Endometrium (tissue), 2 donors: Measurements from ENCODE around the gene MLPH.
"Not testable (repeated sequence)": the region's sequence is repeated elsewhere in the genome, so short reads cannot be mapped to it uniquely, and the experiment has no call there.

Source experiments
- FAIRE-seq: peaks from 2 replicates; lab custom pipeline; 2012; peaks lifted over from hg19 to GRCh38; lab: Jason Lieb, UNC
- donor health status: control.
- donor health status: control.

The MLPH gene

DNA sequence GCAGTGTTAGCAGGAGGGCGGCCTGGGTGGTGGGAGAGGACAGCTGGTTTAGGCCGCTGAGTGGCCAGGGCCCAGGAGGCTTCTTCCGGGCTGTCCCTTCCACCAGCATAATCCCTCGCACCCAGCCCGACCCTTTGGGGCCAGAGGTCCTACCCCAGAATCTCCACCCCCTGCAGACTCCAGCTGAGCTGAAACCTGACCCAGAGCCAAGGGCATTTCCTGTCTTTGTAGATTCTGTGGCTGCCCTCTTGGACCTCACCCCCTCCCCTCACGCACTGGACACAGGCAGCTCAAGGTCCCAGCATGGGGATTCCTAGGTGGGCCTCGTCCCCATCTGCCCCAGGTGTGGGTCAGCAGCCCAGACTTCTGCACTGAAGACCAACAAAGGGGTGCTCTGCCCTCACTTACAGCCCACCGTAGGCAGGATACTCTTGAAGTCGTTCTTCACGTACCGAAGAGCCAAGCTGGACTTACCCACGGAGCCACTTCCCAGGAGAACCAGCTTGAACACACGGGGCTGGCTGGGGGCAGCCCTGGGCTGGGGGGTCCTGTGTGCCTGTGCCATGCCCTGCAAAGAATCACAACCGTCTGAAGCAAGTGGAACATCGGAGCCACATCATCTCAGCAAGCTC is 98.7 kb downstream of the MLPH start:
- no peak for FAIRE-seq

DNA sequence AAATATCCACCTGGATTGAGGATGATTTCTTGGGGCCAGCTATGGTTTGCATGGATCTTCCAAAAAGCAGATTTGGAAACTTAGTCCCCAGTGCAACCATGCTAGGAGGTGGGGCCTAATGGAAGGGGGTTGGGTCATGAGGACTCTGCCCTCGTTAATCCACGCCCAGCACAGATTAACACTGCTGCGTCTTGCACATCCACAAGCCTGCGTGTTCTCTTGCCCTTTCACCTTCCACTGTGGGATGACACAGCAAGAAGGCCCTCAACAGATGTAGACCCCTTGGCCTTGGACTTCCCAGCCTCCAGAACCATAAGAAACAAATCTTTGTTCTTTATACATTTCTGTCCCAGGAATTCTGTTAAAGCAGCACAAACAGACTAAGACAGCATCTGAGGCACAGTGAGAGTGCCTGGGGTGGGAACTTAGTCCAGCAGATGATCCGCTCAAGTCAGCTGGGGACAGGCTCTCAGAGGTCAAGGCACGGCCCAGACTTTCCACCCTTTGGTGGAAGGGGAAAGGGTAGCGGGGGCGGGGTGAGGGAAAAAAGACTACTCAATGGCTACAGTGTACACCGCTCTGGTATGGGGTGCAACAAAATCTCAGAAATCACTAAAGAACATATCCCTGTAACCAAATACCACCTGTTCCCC is 101.1 kb downstream of the MLPH start:
- FAIRE-seq, result no peak

DNA sequence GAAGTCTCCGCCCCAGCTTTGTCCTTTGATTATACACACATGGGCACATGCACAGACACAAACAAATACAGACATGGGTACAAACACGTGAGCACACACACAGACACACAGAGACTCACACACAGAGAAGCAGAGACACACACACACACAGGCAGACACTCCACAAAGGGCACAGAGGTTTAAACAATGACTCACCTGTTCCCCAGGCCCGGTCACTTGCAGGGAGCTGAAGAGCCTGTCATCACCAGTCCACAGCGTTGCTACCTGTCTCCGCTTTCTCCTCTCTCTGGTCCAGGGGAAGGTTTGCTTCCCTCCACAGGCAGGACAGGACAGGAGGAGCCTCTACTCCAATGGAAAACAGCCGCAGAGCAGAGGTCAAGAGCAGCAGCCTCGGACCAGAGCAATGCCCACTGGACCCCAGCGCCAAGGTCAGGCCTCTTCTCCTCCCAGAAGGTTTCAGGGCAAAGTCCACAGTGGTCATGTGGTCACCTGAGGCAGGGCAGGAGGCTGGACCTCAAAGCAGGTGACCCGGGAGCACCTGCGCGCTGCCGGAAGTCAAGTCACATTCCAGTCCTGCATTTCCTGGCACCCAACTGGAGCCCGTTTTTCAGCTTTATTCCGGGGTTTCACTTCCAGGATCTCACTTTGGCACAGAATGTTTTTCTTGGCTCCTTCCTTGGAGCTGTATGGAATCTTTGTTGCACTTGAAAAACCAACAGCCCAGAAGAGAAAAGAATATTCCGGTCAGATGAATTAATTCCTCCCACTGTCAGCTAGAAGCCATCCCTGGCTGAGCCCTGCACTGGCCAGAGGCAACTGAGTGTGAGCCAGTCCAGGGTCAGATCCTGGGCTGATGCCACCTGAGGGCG is 103.5 kb downstream of the MLPH start, which contains the start of gene RAB17:
TSS of gene RAB17 (minus strand) at position 463 of the 869 bp plus-strand sequence. CDS start 4,580 bp downstream, outside the sequence.
- FAIRE-seq, result no peak

- no peak for FAIRE-seq
These were observed 104.3 kb downstream of the MLPH start for GRCh38 chr2:237591141-237591881.

DNA sequence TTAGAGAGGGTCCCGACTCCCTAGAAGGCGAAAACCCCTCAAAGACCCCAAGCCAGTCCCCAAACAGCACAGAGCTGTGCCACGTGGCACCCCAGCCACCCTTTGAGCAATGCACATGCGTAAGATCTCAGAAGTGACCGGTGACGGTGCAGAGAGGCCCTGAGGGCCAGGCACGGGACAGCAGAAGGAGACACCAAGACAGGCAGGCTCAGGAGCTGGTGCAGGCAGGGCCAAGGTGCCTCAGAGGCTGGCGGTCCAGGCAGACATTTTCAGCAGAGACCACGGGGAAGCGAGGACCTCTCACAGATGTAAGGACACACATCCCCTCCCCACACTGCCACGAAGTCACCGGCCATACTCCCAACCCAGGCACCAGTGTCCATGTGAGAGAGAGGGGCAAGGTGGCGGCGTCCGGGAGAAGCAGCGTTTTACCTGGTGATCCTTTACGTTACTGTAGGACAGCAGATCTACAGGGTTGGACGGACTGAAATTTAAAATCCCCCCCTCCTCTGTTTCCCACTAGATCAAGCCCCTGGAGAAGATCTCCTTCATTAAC is 105.5 kb downstream of the MLPH start:
- FAIRE-seq, result no peak

DNA sequence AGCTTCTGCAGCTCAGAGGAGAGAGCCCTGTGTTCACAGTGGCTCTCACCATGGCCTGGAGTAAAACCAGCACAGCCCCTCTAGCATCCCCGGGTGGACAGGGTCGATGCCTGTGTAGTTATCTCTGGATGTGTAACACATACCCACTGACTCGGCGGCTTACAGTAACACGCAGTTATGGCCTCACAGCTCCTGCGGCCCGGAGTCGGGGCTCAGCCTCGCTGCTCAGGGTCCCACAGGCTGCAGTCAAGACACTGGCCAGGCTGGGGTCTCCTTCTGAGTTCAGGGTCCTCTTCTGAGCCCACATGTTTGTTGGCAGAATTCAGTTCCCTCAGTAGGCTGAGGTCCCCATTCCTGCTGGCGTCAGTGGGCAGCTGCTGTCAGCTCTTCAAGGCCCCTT is 106.0 kb downstream of the MLPH start:
- no peak for FAIRE-seq

- no peak for FAIRE-seq
These were observed 106.7 kb downstream of the MLPH start for GRCh38 chr2:237593596-237594320.

GRCh38 chr2:237594514-237594871 is 107.4 kb downstream of the MLPH start:
- no peak for FAIRE-seq

- not testable (repeated sequence) for FAIRE-seq
These were observed 108.9 kb downstream of the MLPH start for GRCh38 chr2:237595829-237596519.

GRCh38 chr2:237596520-237597195 is 109.6 kb downstream of the MLPH start:
- no peak for FAIRE-seq

GRCh38 chr2:237597196-237598145 is 110.4 kb downstream of the MLPH start:
- FAIRE-seq, result no peak

- FAIRE-seq, result no peak
These were observed 111.6 kb downstream of the MLPH start for GRCh38 chr2:237598468-237599208.

DNA sequence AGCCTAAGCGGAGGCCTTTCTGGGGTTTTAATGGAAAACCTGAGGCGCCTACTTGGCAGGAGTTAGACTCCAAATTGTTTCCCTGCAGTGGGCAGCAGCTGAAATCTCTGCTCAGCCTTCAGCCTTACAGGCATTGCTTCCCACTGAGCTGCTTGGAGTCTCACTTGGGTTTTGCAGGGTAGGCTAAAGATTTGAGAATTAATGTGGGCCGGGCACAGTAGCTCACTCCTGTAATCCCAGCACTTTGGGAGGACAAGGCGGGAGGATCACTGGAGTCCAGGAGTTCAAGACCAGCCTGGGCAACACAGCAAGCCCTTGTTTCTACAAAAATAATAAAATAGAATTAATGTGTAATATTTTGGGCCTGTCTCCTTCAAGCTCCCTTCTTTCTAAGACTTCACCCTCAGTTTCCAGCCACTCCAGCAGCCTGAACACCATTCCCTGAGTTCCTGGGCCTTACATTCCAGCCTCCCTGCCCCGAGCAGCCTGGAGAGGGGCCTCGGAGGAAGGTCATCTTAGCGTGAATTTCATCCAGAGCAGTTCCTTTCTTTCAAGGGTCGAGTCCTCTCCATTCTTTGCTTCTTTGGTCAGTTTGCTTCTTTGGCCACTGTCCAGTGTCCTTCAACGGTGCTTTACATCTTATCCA is 112.5 kb downstream of the MLPH start:
- FAIRE-seq, result no peak

- no peak for FAIRE-seq
These were observed 113.3 kb downstream of the MLPH start for GRCh38 chr2:237600205-237600846.

- FAIRE-seq, result no peak
These were observed 114.5 kb downstream of the MLPH start for GRCh38 chr2:237601453-237602116.

- FAIRE-seq, result no peak
These were observed 115.4 kb downstream of the MLPH start for GRCh38 chr2:237602409-237602808.
